HCT116 (cell line): Measurements from ENCODE around the gene GNAT1. TPM values are rescaled to one million over a fixed set of nuclear protein-coding genes. Genes with fewer than 3 reads are reported as not detected.
A peak's percentile ranks its signal among the peaks of the same experiment; 100 is the strongest.

Experiments used
- ATAC-seq: fragments of 200-7000 bp; cut with Tn5 transposase; 2 replicates; pipeline ENCODE4 v1.9.1; 2020; ENCODE audit warnings: mild to moderate bottlenecking, moderate library complexity
- BruUV-seq: library from RNA; stranded (reverse); fragments of 400-500 nt; replicated peaks from 2 replicates; lab custom pipeline; 2021; lab: Mats Ljungman, UMichigan
- CTCF ChIA-PET: fragments of 300-600 bp; sonication (Branson Sonifier 250); formaldehyde crosslinking; loops from one replicate; lab custom pipeline; 2021; ENCODE audit warnings: antibody characterized with exemption; lab: Charles Lee
- POLR2A ChIA-PET: fragments of 300-600, 350-600 bp; sonication (Branson Sonifier 250); formaldehyde crosslinking; loops from one replicate; lab custom pipeline; 2021; ENCODE audit warnings: antibody characterized with exemption; lab: Charles Lee
- RAD21 ChIA-PET, 2 experiments: fragments of 300-600 bp; sonication (Branson Sonifier 250); formaldehyde crosslinking; loops; one replicate each; lab custom pipeline; 2023; ENCODE audit warnings: low total read pairs in 2 of 2; ENCODE audit not compliant: uncharacterized antibody in 2 of 2, unreplicated experiment in 2 of 2, low non-redundant PET in 1 of 2; lab: Charles Lee
- DNase-seq: peaks from one replicate; pipeline ENCODE4 v3.0.0-alpha.2; 2010; ENCODE audit warnings: low read depth, low spot score
- H2AFZ ChIP-seq: fragments of 200-600 bp; shearing (Covaris generic), sonication (generic); 2 replicates; pipeline ENCODE4 v1.6.1; 2017; ENCODE audit warnings: low read depth, mixed run types, mixed read lengths, antibody characterized with exemption, low read length; ENCODE audit not compliant: poor library complexity, severe bottlenecking
- H3K27ac ChIP-seq: 2 replicates; pipeline ENCODE4 v1.5.1; 2012; ENCODE audit warnings: low read depth, low read length
- H3K27me3 ChIP-seq: fragments of 200-600 bp; sonication (generic); 2 replicates; pipeline ENCODE4 v1.6.1; 2016; ENCODE audit warnings: mixed run types, low read length, mixed read lengths; ENCODE audit not compliant: insufficient read depth
- H3K36me3 ChIP-seq, 2 experiments: fragments of 200-500 bp in 1 of 2; fragments of 200-600 bp in 1 of 2; sonication (Bioruptor generic) in 1 of 2; sonication (generic) in 1 of 2; 2 replicates each; pipeline versions ENCODE4 v1.5.1 to v1.6.1; 2014 to 2016; ENCODE audit warnings: low read length in 2 of 2, inconsistent platforms in 1 of 2, mixed read lengths in 1 of 2, mixed run types in 1 of 2; ENCODE audit not compliant: insufficient read depth in 2 of 2, control insufficient read depth in 1 of 2
- H3K4me1 ChIP-seq, 2 experiments: fragments of 200-600 bp in 1 of 2; sonication (generic) in 1 of 2; 2 replicates each; pipeline versions ENCODE4 v1.5.1 to v1.6.1; 2012 to 2017; ENCODE audit warnings: low read length in 2 of 2, inconsistent platforms in 1 of 2, mild to moderate bottlenecking in 1 of 2, mixed read lengths in 1 of 2, mixed run types in 1 of 2, moderate library complexity in 1 of 2; ENCODE audit not compliant: insufficient read depth in 2 of 2, control insufficient read depth in 1 of 2
- H3K4me2 ChIP-seq: fragments of 200-600 bp; sonication (generic); 2 replicates; pipeline ENCODE4 v1.6.1; 2017; ENCODE audit warnings: mixed run types, low read length, mixed read lengths
- H3K4me3 ChIP-seq, 2 experiments: fragments of 200-600 bp in 1 of 2; sonication (generic) in 1 of 2; replicated peaks in 1 of 2; 2 replicates each; pipeline ENCODE4 v1.5.1; 2011 to 2016; ENCODE audit warnings: low read length in 2 of 2, control low read depth in 1 of 2, low read depth in 1 of 2, mild to moderate bottlenecking in 1 of 2, mixed read lengths in 1 of 2, mixed run types in 1 of 2
- H3K79me2 ChIP-seq: fragments of 200-600 bp; sonication (generic); 2 replicates; pipeline ENCODE4 v1.6.1; 2017; ENCODE audit warnings: mild to moderate bottlenecking, mixed run types, low read length, moderate library complexity, mixed read lengths; ENCODE audit not compliant: insufficient read depth
- H3K9ac ChIP-seq: fragments of 200-600 bp; sonication (generic); 2 replicates; pipeline ENCODE4 v1.6.1; 2016; ENCODE audit warnings: low read length, mixed read lengths
- H3K9me2 ChIP-seq: fragments of 200-600 bp; sonication (generic), shearing (Covaris generic); 2 replicates; pipeline ENCODE4 v1.6.1; 2017; ENCODE audit warnings: mixed run types, mild to moderate bottlenecking, moderate library complexity; ENCODE audit not compliant: insufficient read depth
- H3K9me3 ChIP-seq, 2 experiments: fragments of 200-500 bp in 1 of 2; fragments of 200-600 bp in 1 of 2; sonication (Bioruptor generic) in 1 of 2; sonication (generic) in 1 of 2; 2 replicates each; pipeline ENCODE4 v1.6.1; 2014 to 2017; ENCODE audit warnings: low read length in 2 of 2, mixed read lengths in 2 of 2, inconsistent platforms in 1 of 2, low read depth in 1 of 2, mild to moderate bottlenecking in 1 of 2, mixed run types in 1 of 2, moderate library complexity in 1 of 2; ENCODE audit not compliant: control insufficient read depth in 1 of 2, insufficient read depth in 1 of 2
- H4K20me1 ChIP-seq: fragments of 200-600 bp; sonication (generic), shearing (Covaris generic); 2 replicates; pipeline ENCODE4 v1.6.1; 2017; ENCODE audit warnings: mixed run types, mild to moderate bottlenecking, moderate library complexity; ENCODE audit not compliant: insufficient read depth
- CBX3 ChIP-seq: IDR thresholded peaks from 2 replicates; pipeline ENCODE4 v1.6.1; 2012; ENCODE audit warnings: low read depth
- CEBPB ChIP-seq: IDR thresholded peaks from 2 replicates; pipeline ENCODE4 v1.6.1; 2012; ENCODE audit warnings: low read depth
- CTCF ChIP-seq, 3 experiments: fragments of 200-600 bp in 1 of 3; sonication (generic) in 1 of 3; IDR thresholded peaks in 2 of 3; conservative IDR thresholded peaks in 1 of 3; 2 replicates each; pipeline ENCODE4 v1.5.1; 2012 to 2017; ENCODE audit warnings: low read depth in 2 of 3, low read length in 2 of 3, antibody characterized with exemption in 1 of 3, borderline replicate concordance in 1 of 3, control low read depth in 1 of 3, mild to moderate bottlenecking in 1 of 3, mixed read lengths in 1 of 3, mixed run types in 1 of 3, moderate library complexity in 1 of 3; ENCODE audit not compliant: insufficient read depth in 1 of 3
- EGR1 ChIP-seq: IDR thresholded peaks from 2 replicates; pipeline ENCODE4 v1.6.1; 2012; ENCODE audit warnings: low read depth
- ELF1 ChIP-seq: IDR thresholded peaks from 2 replicates; pipeline ENCODE4 v1.6.1; 2012; ENCODE audit warnings: low read depth, borderline replicate concordance
- EZH2 ChIP-seq: fragments of 200-600 bp; sonication (generic); IDR thresholded peaks from 2 replicates; pipeline ENCODE4 v1.6.1; 2017; ENCODE audit warnings: antibody characterized with exemption, mixed run types
- EZH2phosphoT487 ChIP-seq: fragments of 200-600 bp; IDR thresholded peaks from 2 replicates; pipeline ENCODE4 v1.6.1; 2018; ENCODE audit warnings: antibody characterized with exemption, borderline replicate concordance
- JUND ChIP-seq: IDR thresholded peaks from 2 replicates; pipeline ENCODE4 v1.6.1; 2012
- POLR2A ChIP-seq: IDR thresholded peaks from 2 replicates; pipeline ENCODE4 v1.7.0; 2011; ENCODE audit warnings: borderline replicate concordance; ENCODE audit not compliant: insufficient read depth, insufficient read length; ENCODE audit errors: extremely low read depth
- POLR2AphosphoS5 ChIP-seq: IDR thresholded peaks from 2 replicates; pipeline ENCODE4 v1.6.1; 2011; ENCODE audit warnings: mild to moderate bottlenecking, low read depth, low read length, moderate library complexity
- RAD21 ChIP-seq: IDR thresholded peaks from 2 replicates; pipeline ENCODE4 v1.6.1; 2012; ENCODE audit warnings: low read depth, mild to moderate bottlenecking
- REST ChIP-seq: IDR thresholded peaks from 2 replicates; pipeline ENCODE4 v1.6.1; 2012; ENCODE audit warnings: low read depth
- SIN3A ChIP-seq: IDR thresholded peaks from 2 replicates; pipeline ENCODE4 v1.6.1; 2012; ENCODE audit warnings: low read depth
- SP1 ChIP-seq: IDR thresholded peaks from 2 replicates; pipeline ENCODE4 v1.6.1; 2012; ENCODE audit warnings: low read depth
- TCF7L2 ChIP-seq: IDR thresholded peaks from 2 replicates; pipeline ENCODE4 v1.7.0; 2011; ENCODE audit warnings: borderline replicate concordance, inconsistent platforms; ENCODE audit not compliant: insufficient read depth, insufficient read length; ENCODE audit errors: extremely low read depth
- ZBTB33 ChIP-seq: IDR thresholded peaks from 2 replicates; pipeline ENCODE4 v1.6.1; 2011; ENCODE audit warnings: mild to moderate bottlenecking, low read length, moderate library complexity; ENCODE audit not compliant: insufficient replicate concordance; ENCODE audit errors: extremely low read depth
- ZNF274 ChIP-seq: fragments of 200-500 bp; sonication (Bioruptor generic); IDR thresholded peaks from 2 replicates; pipeline ENCODE4 v1.6.1; 2014; ENCODE audit warnings: mild to moderate bottlenecking, low read depth, low read length, inconsistent platforms
- intact Hi-C: fragments of 100-400 bp; cut with micrococcal nuclease; formaldehyde crosslinking; loops from 2 replicates; pipeline ENCODE4 v1.10.0; 2022
- total RNA-seq: library from RNA; stranded (reverse); gene quantifications from one replicate; pipeline ENCODE4 v1.2.1, GENCODE V29; 2021; ENCODE audit not compliant: unreplicated experiment
- TF ChIP-seq, protein P1 (sequence below): IDR thresholded peaks from 2 replicates; pipeline ENCODE4 v1.6.1; 2012

The GNAT1 gene
- total RNA-seq, 1 experiment from 2014 or later, result not detected

DNA sequence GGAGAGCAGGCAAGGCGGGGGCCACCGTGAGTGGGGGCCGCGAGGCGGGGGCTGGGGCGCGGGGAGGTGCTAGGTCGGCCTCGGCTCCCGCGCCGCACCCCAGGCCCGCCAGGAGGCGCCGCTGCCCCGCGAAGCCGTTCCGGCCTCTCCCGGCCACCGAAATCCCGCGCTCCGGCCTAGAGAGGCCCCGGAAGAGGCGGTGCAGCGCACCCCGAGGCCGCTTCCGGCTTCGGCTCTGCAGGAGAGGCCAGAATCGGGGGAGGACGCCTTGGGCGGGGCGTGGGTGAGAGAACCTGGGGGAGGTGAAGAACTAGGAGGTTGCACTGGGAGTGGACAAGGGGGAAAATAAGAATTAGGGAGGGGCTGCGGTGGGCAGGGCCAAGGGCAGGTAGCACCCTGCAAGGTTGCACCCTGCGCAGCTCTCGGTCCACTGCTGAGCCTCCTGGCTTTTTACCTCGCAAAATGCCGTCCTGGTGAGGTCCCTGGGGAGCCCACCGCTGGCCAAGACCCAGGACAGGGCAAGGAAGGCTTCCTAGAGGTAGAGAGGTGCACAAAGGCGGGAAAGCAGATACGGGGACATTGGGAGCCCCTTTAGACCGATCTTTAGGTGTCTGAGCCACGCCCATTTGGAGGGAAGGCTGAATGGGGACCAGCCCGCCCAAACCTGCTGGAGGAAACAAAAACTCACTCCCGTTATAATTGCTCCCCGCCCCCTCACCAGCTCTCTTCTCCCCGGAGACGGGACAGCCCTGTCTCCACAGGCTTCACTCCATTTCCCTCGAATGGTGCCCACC lies 36.2 kb downstream of the GNAT1 start:
- Histone ChIP-seq H3K36me3 (no peaks in the 10 kb centered on the region), H3K4me3 (peak overlapping the region; percentile 58 to 87), H3K9ac (peak overlapping the region; percentile 80), H3K4me2 (peak overlapping the region; percentile 100), H3K27me3 (no peaks in the 10 kb centered on the region), H3K4me1 (peaks cover 10 to 34% of the 10 kb centered on the region in 2 experiments), H3K9me3 (no peaks in the 10 kb centered on the region), H2AFZ (peak overlapping the region; percentile 82), H3K79me2 (no peaks in the 10 kb centered on the region), H4K20me1 (no peaks in the 10 kb centered on the region), H3K27ac (peak overlapping the region; percentile 87), H3K9me2 (no peaks in the 10 kb centered on the region)
- ATAC-seq (peak; percentile 86), DNase-seq (peak; percentile 95)
- ChIA-PET POLR2A (interaction anchor here (0.6 to 3.3 kb wide), 8 partner anchors 8 to 274 kb away, joined by 3 to 14 read pairs (median 5); partner anchors contain the start of gene GNAI2), CTCF (interaction anchor here (0.9 to 6.3 kb wide), 18 partner anchors 8 to 104 kb away, joined by 3 to 164 read pairs (median 6); partner anchors contain the start of genes GNAI2, GNAT1, HYAL3 and IFRD2), RAD21 (interaction anchor here (0.9 to 4.7 kb wide), 9 partner anchors 8 to 42 kb away, joined by 3 to 48 read pairs (median 6); partner anchors contain the start of gene SEMA3B (in 1 of the 2))
- intact Hi-C loops, result loop anchor here (1.0 kb wide), 5 partner anchors 8 to 46 kb away; no protein-coding TSS in a partner anchor
- TSS peak; percentile 76 for BruUV-seq
- peak; percentile 62 for TF ChIP-seq POLR2A
- no peak for TF ChIP-seq RAD21
- TF ChIP-seq ZBTB33, result peak; percentile 54
- TF ChIP-seq CEBPB, result no peak
- TF ChIP-seq JUND, result no peak
- no peak for TF ChIP-seq ZNF274
- no peak for TF ChIP-seq EZH2
- TF ChIP-seq, protein P1, sequence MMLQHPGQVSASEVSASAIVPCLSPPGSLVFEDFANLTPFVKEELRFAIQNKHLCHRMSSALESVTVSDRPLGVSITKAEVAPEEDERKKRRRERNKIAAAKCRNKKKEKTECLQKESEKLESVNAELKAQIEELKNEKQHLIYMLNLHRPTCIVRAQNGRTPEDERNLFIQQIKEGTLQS, result no peak
- no peak for TF ChIP-seq TCF7L2
- peak in 2 of 3 experiments; percentile 70 to 76; a peak in 4 of 6 replicates for TF ChIP-seq CTCF (IDR thresholded peaks at IDR 0.05 in 2 of 3, conservative IDR thresholded peaks at IDR 0.05 in 1 of 3; ENCODE audit: borderline replicate concordance in 1 of 3, insufficient read depth in 1 of 3, low read depth in 2 of 3, low read length in 2 of 3)
- no peak for TF ChIP-seq SIN3A
- TF ChIP-seq ELF1, result no peak
- TF ChIP-seq SP1, result no peak
- no peak for TF ChIP-seq EGR1
- no peak for TF ChIP-seq EZH2phosphoT487
- no peak for TF ChIP-seq CBX3
- TF ChIP-seq POLR2AphosphoS5, result peak; percentile 76
- no peak for TF ChIP-seq REST
